ENCODE data around the gene ZNF670.

Gene ZNF670

DNA sequence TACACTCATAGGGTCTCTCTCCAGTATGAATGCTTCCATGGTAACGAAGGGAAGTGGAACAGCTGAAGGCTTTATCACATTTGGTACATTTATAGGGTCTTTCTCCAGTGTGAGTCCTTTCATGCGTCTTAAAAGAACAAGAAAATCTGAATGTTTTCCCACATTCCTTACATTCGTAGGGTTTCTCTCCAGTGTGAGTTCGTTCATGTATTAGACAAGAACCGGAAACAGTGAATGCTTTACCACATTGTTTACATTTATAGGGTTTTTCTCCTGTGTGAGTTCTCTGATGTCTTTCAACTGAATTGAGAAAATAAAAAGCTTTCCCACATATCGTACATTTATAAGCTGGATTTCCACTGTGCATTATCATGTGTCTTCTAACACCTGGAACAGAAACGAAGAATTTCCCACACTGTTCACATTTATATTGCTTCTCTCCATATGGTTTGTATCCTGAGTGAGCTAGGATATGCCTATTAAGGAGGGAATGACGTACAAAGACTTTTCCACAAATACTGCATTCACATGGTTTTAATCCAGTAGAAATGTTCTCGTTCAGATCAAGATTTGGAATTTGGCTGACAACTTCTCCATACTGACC, 22.2 kb upstream of the ZNF670 start:
- H3K4me1 ChIP-seq (ENCODE audit: control insufficient read depth, insufficient read depth, low read length), result peaks cover 7% of the 10 kb centered on the region
- H3K9me3 ChIP-seq (ENCODE audit: control insufficient read depth, insufficient read depth, low read length), result no peaks in the 10 kb centered on the region
- no peak overlapping the region for H3K9ac ChIP-seq (ENCODE audit: low read depth, low read length)
- peaks cover 9% of the 10 kb centered on the region for H3K36me3 ChIP-seq (ENCODE audit: control insufficient read depth, insufficient read depth, low read length)
- no peaks in the 10 kb centered on the region for H3K27me3 ChIP-seq (ENCODE audit: control insufficient read depth, insufficient read depth, low read length)
- H3K4me3 ChIP-seq (ENCODE audit: low read depth, low read length), result no peak overlapping the region

DNA sequence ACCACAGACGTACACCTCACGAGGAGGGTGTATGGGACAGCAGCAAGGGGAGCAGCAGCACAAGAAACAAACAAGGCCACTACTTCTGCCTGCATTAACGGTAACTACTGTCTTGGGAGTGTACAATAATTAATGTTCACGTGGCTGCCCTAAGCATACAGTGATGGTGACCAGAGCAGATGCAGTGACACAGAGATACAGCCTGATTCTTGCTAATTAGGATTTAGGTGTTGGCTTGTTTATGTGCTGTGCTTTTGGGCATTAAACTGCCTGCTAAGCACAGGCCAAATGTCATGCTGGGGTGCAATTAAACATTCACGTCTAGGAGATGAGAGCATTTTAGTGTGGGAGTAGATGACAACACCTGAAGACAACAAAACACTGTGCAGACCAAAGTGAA, 18.3 kb upstream of the ZNF670 start:
- no peaks in the 10 kb centered on the region for H3K27me3 ChIP-seq (ENCODE audit: control insufficient read depth, insufficient read depth, low read length)
- no peaks in the 10 kb centered on the region for H3K9me3 ChIP-seq (ENCODE audit: control insufficient read depth, insufficient read depth, low read length)
- no peak overlapping the region for H3K9ac ChIP-seq (ENCODE audit: low read depth, low read length)
- H3K4me1 ChIP-seq (ENCODE audit: control insufficient read depth, insufficient read depth, low read length), result no peaks in the 10 kb centered on the region
- H3K4me3 ChIP-seq (ENCODE audit: low read depth, low read length), result no peak overlapping the region
- H3K36me3 ChIP-seq (ENCODE audit: control insufficient read depth, insufficient read depth, low read length), result peaks cover 9% of the 10 kb centered on the region

DNA sequence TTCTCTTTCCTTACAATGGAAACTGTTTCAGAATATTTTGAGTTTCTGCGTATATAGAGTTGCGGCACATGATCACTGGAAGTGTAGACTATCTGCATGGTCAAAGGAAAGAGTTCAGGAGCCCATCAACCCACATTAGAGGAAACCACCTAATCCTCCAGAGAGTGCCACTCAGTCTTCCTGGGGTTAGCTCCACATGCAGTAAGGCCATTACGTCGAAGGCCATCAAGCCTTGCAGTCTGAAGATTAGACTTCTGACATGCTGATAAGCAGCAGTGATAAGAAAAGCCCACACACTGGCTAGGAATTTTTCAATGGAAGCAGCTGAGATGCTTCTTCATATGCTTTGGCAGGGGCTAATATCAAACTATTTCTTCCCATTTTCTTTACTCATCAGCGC, 17.9 kb upstream of the ZNF670 start:
- Histone ChIP-seq H3K4me1 (ENCODE audit: control insufficient read depth, insufficient read depth, low read length) (no peaks in the 10 kb centered on the region), H3K9me3 (ENCODE audit: control insufficient read depth, insufficient read depth, low read length) (no peaks in the 10 kb centered on the region), H3K27me3 (ENCODE audit: control insufficient read depth, insufficient read depth, low read length) (no peaks in the 10 kb centered on the region), H3K9ac (ENCODE audit: low read depth, low read length) (no peak overlapping the region), H3K36me3 (ENCODE audit: control insufficient read depth, insufficient read depth, low read length) (peaks cover 9% of the 10 kb centered on the region), H3K4me3 (ENCODE audit: low read depth, low read length) (no peak overlapping the region)

DNA sequence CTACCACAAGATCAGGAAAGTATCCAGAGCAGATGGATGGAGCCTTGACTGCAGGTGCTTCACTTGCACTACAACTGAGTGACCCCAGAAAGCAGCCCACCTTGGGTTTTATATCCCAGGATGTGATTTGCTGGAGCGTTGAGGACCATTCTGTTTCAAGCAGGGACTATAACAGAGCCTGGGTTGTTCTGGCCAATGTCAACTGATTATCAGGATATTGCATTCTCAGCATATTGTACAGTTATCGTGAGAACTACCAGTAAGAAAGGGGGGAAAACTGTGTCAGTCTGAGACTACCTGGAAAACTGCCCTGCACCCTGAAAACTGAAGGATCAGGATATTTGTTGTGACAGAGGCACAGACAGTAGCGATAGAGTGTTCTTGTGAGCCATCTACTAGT, 17.5 kb upstream of the ZNF670 start:
- H3K36me3 ChIP-seq (ENCODE audit: control insufficient read depth, insufficient read depth, low read length), result peaks cover 9% of the 10 kb centered on the region
- no peaks in the 10 kb centered on the region for H3K4me1 ChIP-seq (ENCODE audit: control insufficient read depth, insufficient read depth, low read length)
- no peak overlapping the region for H3K4me3 ChIP-seq (ENCODE audit: low read depth, low read length)
- H3K27me3 ChIP-seq (ENCODE audit: control insufficient read depth, insufficient read depth, low read length), result no peaks in the 10 kb centered on the region
- H3K9ac ChIP-seq (ENCODE audit: low read depth, low read length), result no peak overlapping the region
- H3K9me3 ChIP-seq (ENCODE audit: control insufficient read depth, insufficient read depth, low read length), result no peaks in the 10 kb centered on the region

DNA sequence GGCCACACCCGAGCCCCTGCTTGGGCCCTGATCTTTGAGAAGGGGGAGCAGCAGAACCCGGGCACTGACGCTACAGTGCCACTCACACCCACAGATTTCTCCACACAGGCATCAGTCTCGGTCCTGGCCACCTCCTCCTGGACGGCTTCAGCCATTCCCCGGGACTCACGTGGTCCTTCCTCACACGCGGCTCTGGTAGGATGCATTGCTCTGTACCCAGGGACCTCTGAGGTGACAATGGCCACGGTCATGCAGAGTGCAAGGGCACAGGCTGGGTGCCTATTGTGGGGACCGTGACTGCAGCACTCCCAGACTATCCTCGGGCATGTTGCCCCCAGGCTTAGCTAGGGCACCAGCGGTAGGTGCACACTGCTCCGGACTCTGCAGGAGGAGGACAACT, 11.8 kb upstream of the ZNF670 start:
- Histone ChIP-seq H3K4me1 (ENCODE audit: control insufficient read depth, insufficient read depth, low read length) (peaks cover 3% of the 10 kb centered on the region), H3K4me3 (ENCODE audit: low read depth, low read length) (no peak overlapping the region), H3K27me3 (ENCODE audit: control insufficient read depth, insufficient read depth, low read length) (no peaks in the 10 kb centered on the region)

DNA sequence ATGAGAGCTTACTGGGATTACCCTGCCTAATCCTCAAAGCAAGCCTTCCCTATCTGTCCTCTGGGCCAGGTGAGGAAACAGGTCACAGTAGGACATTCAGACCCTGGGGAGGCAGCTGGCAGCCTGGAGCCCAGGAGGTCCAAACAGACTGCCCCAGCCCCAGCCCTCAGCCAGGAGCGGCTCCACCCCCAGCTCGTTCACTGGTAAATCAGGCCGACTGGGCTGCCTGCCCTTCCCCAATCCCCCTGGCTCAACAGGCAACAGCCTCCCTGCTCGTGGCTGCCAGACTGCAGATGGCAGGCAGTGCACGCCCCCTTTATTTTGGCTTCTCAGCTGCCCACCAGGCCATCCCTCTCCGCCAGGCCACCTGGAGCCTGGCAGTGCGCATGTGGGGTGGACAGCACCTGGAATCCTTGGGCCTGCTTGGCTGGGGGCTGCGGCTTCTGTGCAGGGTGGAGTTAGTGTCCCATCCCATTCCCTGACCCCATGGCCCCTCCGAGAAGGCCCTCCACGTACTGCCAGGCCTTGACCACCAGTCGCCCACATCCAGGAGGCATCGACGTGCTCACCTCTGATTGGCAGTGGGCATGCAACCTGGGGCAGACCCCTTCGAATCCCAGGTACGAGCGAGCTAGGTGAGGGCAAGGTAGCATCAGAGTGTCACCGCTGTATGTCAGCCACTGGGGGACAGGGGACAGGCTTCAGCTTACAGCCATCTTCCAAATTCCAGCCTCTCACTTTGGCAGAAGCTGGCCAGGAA, 11.2 kb upstream of the ZNF670 start:
- Histone ChIP-seq H3K27me3 (ENCODE audit: control insufficient read depth, insufficient read depth, low read length) (no peaks in the 10 kb centered on the region), H3K4me1 (ENCODE audit: control insufficient read depth, insufficient read depth, low read length) (peaks cover 3% of the 10 kb centered on the region), H3K36me3 (ENCODE audit: control insufficient read depth, insufficient read depth, low read length) (no peaks in the 10 kb centered on the region), H3K4me3 (ENCODE audit: low read depth, low read length) (no peak overlapping the region), H3K9ac (ENCODE audit: low read depth, low read length) (no peak overlapping the region), H3K9me3 (ENCODE audit: control insufficient read depth, insufficient read depth, low read length) (no peaks in the 10 kb centered on the region)

More for the DNA sequence above, 11.8 kb upstream of the ZNF670 start:
- Histone ChIP-seq H3K9ac (ENCODE audit: low read depth, low read length) (no peak overlapping the region), H3K9me3 (ENCODE audit: control insufficient read depth, insufficient read depth, low read length) (no peaks in the 10 kb centered on the region), H3K36me3 (ENCODE audit: control insufficient read depth, insufficient read depth, low read length) (no peaks in the 10 kb centered on the region)

DNA sequence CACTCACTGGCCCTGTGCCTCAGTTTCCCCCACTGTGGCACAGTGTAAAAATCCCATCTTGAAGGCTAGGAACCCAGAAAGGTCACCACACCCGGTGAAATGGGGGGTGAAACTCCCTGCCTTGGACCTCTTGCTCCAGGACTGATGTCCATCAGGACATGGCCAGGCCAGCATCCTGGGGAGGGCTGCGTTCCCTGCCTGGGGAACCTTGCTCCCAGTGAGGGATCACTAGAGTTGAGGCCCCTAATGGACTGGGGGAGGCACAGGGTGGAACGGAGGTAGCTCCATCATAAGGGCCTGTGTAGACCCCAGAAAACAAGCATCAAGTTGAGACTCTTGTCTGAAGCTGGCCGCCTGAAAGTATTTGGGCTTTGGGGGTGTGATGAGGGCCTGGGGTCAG, 10.4 kb upstream of the ZNF670 start:
- no peaks in the 10 kb centered on the region for H3K9me3 ChIP-seq (ENCODE audit: control insufficient read depth, insufficient read depth, low read length)
- no peak overlapping the region for H3K9ac ChIP-seq (ENCODE audit: low read depth, low read length)
- H3K4me1 ChIP-seq (ENCODE audit: control insufficient read depth, insufficient read depth, low read length), result peaks cover 3% of the 10 kb centered on the region
- H3K4me3 ChIP-seq (ENCODE audit: low read depth, low read length), result no peak overlapping the region
- no peaks in the 10 kb centered on the region for H3K36me3 ChIP-seq (ENCODE audit: control insufficient read depth, insufficient read depth, low read length)
- no peaks in the 10 kb centered on the region for H3K27me3 ChIP-seq (ENCODE audit: control insufficient read depth, insufficient read depth, low read length)

DNA sequence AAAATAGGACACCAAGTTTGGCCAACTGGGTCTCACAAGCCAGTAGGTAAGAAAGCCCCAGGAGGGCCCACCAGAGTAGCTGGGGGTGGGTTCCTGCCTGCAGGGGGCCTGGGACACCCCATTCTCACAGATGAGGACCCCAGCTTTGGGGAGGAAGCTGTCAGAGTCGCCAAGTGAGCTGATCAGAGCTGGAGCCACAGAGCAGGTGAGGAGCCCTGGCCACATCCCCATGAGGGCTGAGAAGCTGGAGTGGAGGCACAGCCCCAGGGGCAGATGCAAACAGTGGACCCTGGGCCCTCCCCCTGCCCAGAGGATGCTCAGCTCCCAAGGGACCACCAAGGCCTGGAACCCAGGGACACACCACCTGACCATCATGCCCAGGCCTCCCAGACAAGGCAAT, 8.6 kb upstream of the ZNF670 start:
- H3K4me1 ChIP-seq (ENCODE audit: control insufficient read depth, insufficient read depth, low read length), result peaks cover 3% of the 10 kb centered on the region
- H3K9ac ChIP-seq (ENCODE audit: low read depth, low read length), result no peak overlapping the region
- no peaks in the 10 kb centered on the region for H3K27me3 ChIP-seq (ENCODE audit: control insufficient read depth, insufficient read depth, low read length)
- H3K36me3 ChIP-seq (ENCODE audit: control insufficient read depth, insufficient read depth, low read length), result no peaks in the 10 kb centered on the region
- H3K4me3 ChIP-seq (ENCODE audit: low read depth, low read length), result no peak overlapping the region
- H3K9me3 ChIP-seq (ENCODE audit: control insufficient read depth, insufficient read depth, low read length), result no peaks in the 10 kb centered on the region

DNA sequence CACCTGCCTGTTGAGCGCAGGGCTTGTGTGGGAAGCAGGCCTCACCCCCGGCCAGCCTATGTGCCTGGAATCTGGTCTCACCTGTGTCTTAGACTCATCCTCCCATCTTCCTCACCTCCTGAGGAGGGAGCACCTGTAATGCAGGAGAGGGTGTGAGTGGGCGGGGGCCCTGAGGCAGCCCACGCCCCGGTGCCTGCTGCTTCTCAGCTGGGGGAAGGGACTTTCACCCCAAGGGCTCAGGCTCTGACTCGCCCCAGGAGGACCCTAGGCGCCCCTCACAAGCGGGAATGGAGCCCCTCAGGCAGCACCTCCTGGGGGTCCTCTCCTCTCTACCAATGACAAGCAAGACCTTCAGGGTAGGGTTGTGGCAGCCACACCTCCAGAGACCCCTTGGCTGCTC, 6.7 kb upstream of the ZNF670 start:
- Histone ChIP-seq H3K9me3 (ENCODE audit: control insufficient read depth, insufficient read depth, low read length) (no peaks in the 10 kb centered on the region), H3K27me3 (ENCODE audit: control insufficient read depth, insufficient read depth, low read length) (no peaks in the 10 kb centered on the region), H3K9ac (ENCODE audit: low read depth, low read length) (no peak overlapping the region), H3K36me3 (ENCODE audit: control insufficient read depth, insufficient read depth, low read length) (no peaks in the 10 kb centered on the region), H3K4me1 (ENCODE audit: control insufficient read depth, insufficient read depth, low read length) (no peaks in the 10 kb centered on the region), H3K4me3 (ENCODE audit: low read depth, low read length) (no peak overlapping the region)

DNA sequence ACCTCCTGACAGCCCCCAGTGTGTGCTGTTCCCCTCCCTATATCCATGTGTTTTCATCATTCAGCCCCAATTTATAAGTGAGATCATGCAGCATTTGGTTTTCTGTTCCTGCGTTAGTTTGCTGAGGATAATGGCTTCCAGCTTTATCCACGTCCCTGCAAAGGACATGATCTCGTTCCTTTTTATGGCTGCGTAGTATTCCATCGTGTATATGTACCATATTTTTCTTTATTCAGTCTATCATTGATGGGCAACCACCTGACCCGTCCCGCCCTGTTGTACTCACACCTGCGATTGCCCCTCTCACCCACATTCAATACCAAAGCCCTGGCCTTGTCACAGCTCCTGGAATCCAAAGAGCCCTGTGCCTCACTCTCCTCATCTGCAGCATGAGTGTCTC, 6.2 kb upstream of the ZNF670 start:
- no peaks in the 10 kb centered on the region for H3K36me3 ChIP-seq (ENCODE audit: control insufficient read depth, insufficient read depth, low read length)
- no peaks in the 10 kb centered on the region for H3K27me3 ChIP-seq (ENCODE audit: control insufficient read depth, insufficient read depth, low read length)
- no peak overlapping the region for H3K9ac ChIP-seq (ENCODE audit: low read depth, low read length)
- no peak overlapping the region for H3K4me3 ChIP-seq (ENCODE audit: low read depth, low read length)
- H3K4me1 ChIP-seq (ENCODE audit: control insufficient read depth, insufficient read depth, low read length), result no peaks in the 10 kb centered on the region
- H3K9me3 ChIP-seq (ENCODE audit: control insufficient read depth, insufficient read depth, low read length), result no peaks in the 10 kb centered on the region

DNA sequence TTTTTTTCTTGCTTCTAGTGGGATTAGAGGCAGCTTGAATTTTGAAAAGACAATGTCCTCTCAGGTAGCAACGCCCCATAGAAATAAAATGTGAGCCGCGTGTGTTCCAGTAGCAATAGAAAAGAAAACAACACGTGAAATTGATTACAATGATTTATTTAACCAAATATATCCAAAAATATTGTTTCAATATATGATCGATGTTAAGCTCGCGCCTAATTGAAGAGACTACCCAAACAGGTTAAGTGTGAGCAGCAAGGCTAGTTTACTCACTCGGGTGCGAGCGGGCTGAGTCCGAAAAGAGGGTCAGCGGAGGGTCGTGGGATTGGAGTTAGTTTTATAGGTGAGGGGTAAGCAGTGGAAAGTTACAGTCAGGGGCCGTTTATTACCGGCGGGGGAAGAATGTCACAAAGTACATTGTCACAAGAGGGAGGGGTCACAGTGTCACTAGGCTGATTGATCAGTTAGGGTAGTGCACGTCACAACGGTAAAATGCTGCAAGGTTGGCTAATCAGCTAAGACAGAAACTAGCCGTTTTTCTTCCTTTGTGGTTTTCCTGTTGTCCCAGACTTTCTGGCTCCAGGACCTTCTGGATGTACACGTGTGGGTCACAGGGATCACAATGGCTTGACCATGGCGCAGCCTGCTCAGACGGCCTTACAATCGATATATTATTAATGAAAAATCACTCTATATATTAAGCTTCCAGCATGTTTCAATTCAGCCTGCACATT, 697 bp upstream of the ZNF670 start:
- no peaks in the 10 kb centered on the region for H3K36me3 ChIP-seq (ENCODE audit: control insufficient read depth, insufficient read depth, low read length)
- H3K9me3 ChIP-seq (ENCODE audit: control insufficient read depth, insufficient read depth, low read length), result no peaks in the 10 kb centered on the region
- H3K4me3 ChIP-seq (ENCODE audit: low read depth, low read length), result peak overlapping the region; percentile 95
- no peaks in the 10 kb centered on the region for H3K27me3 ChIP-seq (ENCODE audit: control insufficient read depth, insufficient read depth, low read length)
- no peaks in the 10 kb centered on the region for H3K4me1 ChIP-seq (ENCODE audit: control insufficient read depth, insufficient read depth, low read length)
- peak overlapping the region; percentile 48 for H3K9ac ChIP-seq (ENCODE audit: low read depth, low read length)

DNA sequence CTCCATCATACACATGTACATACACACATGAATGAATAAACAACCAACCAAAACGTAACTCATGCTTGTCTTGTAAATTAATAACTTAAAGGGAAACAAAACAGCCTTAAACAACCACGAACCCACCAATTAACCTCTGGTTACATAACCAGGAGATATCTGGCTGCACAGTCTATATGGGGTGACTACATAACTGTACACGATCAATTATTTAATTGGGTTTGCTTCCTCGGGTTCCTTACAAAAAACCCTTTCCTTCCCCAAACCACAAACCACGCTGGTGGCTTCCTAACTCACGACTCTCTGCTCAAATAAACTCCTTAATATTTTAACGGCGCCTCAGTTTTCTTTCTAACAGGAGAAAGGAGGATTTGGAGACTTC, 744 bp downstream of the ZNF670 start:
- H3K27me3 ChIP-seq (ENCODE audit: control insufficient read depth, insufficient read depth, low read length), result no peaks in the 10 kb centered on the region
- H3K9ac ChIP-seq (ENCODE audit: low read depth, low read length), result peak overlapping the region; percentile 97
- no peaks in the 10 kb centered on the region for H3K9me3 ChIP-seq (ENCODE audit: control insufficient read depth, insufficient read depth, low read length)
- H3K4me3 ChIP-seq (ENCODE audit: low read depth, low read length), result peak overlapping the region; percentile 95
- no peaks in the 10 kb centered on the region for H3K4me1 ChIP-seq (ENCODE audit: control insufficient read depth, insufficient read depth, low read length)
- no peaks in the 10 kb centered on the region for H3K36me3 ChIP-seq (ENCODE audit: control insufficient read depth, insufficient read depth, low read length)
